Loucy (cell line): ENCODE results near the gene PDLIM7.

Source experiments
- H2AFZ ChIP-seq: fragments of 200-600 bp; sonication (generic); 2 replicates; pipeline ENCODE4 v1.6.0; 2016; ENCODE audit warnings: antibody characterized with exemption, mild to moderate bottlenecking, low read length, moderate library complexity
- H3F3A ChIP-seq: fragments of 200-600 bp; 2 replicates; pipeline ENCODE4 v1.6.0; 2016; ENCODE audit warnings: antibody characterized with exemption, low read depth, mild to moderate bottlenecking
- H3K27me3 ChIP-seq: fragments of 200-600 bp; sonication (generic); 2 replicates; pipeline ENCODE4 v1.6.1; 2014; ENCODE audit warnings: low read length, mild to moderate bottlenecking; ENCODE audit not compliant: insufficient read depth, poor library complexity, severe bottlenecking
- H3K36me3 ChIP-seq: fragments of 200-600 bp; sonication (generic); 2 replicates; pipeline ENCODE4 v1.6.1; 2016; ENCODE audit warnings: low read length; ENCODE audit not compliant: insufficient read depth
- H3K4me1 ChIP-seq: fragments of 200-600 bp; sonication (generic); 2 replicates; pipeline ENCODE4 v1.5.1; 2014; ENCODE audit warnings: low read length, mild to moderate bottlenecking; ENCODE audit not compliant: insufficient read depth, poor library complexity, severe bottlenecking
- H3K4me2 ChIP-seq: fragments of 200-600 bp; sonication (generic); 2 replicates; pipeline ENCODE4 v1.6.0; 2014; ENCODE audit warnings: antibody characterized with exemption, low read length, low read depth, mild to moderate bottlenecking; ENCODE audit not compliant: poor library complexity, severe bottlenecking
- H3K4me3 ChIP-seq: fragments of 200-600 bp; sonication (generic); 2 replicates; pipeline ENCODE4 v1.5.1; 2014; ENCODE audit warnings: low read length, mild to moderate bottlenecking, mixed read lengths; ENCODE audit not compliant: poor library complexity, severe bottlenecking
- H3K79me2 ChIP-seq: fragments of 200-600 bp; sonication (generic); 2 replicates; pipeline ENCODE4 v1.6.1; 2014; ENCODE audit warnings: low read length; ENCODE audit not compliant: insufficient read depth
- H3K9ac ChIP-seq: fragments of 200-600 bp; sonication (generic); 2 replicates; pipeline ENCODE4 v1.6.0; 2014; ENCODE audit warnings: mild to moderate bottlenecking, low read depth, low read length, moderate library complexity; ENCODE audit not compliant: poor library complexity, severe bottlenecking
- H3K9me2 ChIP-seq: fragments of 200-600 bp; sonication (generic); replicated peaks from 2 replicates; pipeline ENCODE4 v1.6.1; 2016; ENCODE audit warnings: low read depth, low read length, mixed read lengths
- H3K9me3 ChIP-seq: fragments of 200-600 bp; sonication (generic); 2 replicates; pipeline ENCODE4 v1.6.1; 2014; ENCODE audit warnings: mild to moderate bottlenecking, antibody characterized with exemption, low read length, low read depth; ENCODE audit not compliant: insufficient read depth
- H4K20me1 ChIP-seq: fragments of 200-600 bp; sonication (generic); 2 replicates; pipeline ENCODE4 v1.6.0; 2014; ENCODE audit warnings: antibody characterized with exemption, low read length, mild to moderate bottlenecking; ENCODE audit not compliant: insufficient read depth, poor library complexity, severe bottlenecking
- EZH2phosphoT487 ChIP-seq: fragments of 200-600 bp; IDR thresholded peaks from 2 replicates; pipeline ENCODE4 v1.6.1; 2018; ENCODE audit warnings: antibody characterized with exemption, mild to moderate bottlenecking, moderate library complexity, borderline replicate concordance
- TF ChIP-seq, protein P1 (sequence below): fragments of 200-600 bp; sonication (generic); conservative IDR thresholded peaks from 2 replicates; pipeline ENCODE4 v1.5.1; 2014; ENCODE audit warnings: mild to moderate bottlenecking, antibody characterized with exemption, low read length

The PDLIM7 gene

DNA sequence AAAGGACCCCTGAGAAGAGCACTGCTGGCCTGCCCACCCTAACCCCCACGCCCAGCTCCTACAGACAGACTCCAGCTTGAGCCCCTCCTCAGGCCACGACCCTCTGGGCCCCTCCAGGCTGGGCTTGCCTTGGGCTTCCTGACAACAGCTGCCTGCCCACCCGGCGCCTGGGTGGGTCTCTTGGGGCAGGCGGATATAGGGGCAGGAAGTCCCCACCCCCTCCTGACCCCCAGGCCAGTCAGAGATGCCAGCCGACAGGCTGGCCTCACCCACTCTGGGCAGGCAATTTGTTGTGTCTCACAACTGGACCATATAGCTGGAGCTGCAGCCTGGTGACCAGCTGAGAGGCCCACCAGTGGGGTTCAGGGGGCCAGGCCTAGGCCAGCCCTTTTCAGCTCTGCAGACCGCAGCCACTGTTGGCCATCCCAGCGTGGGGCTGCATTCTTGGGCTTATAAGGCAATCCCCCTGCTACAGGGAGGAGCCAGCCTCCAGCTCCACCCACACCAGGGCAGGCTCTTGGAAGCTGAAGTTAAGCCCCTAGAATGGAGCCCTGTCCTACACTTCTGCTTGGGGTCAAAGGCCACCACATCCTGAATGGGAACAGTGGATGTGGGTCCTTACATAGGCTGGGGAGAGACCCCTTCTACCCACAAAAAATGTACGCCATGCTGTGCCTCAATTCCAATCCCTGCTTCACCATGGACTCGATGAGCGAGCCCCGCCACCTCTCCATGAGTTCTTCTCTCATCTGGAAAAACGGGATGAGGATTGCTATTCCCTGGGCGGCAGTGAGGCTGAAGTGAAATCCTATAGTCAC, 2.0 kb downstream of the PDLIM7 start:
- Histone ChIP-seq H2AFZ (no peak overlapping the region), H3K4me2 (peak overlapping the region; percentile 93), H4K20me1 (peaks cover 13% of the 10 kb centered on the region), H3K79me2 (peaks cover 36% of the 10 kb centered on the region; the same call in 1 of the 2 replicates), H3K9me3 (no peaks in the 10 kb centered on the region), H3K9me2 (no peaks in the 10 kb centered on the region), H3K9ac (peak overlapping the region; percentile 92), H3K4me1 (peaks cover 5% of the 10 kb centered on the region), H3K36me3 (no peaks in the 10 kb centered on the region; the same call in 1 of the 2 replicates), H3K27me3 (no peaks in the 10 kb centered on the region), H3F3A (no peaks in the 10 kb centered on the region), H3K4me3 (peak overlapping the region; percentile 82)
- TF ChIP-seq, protein P1, sequence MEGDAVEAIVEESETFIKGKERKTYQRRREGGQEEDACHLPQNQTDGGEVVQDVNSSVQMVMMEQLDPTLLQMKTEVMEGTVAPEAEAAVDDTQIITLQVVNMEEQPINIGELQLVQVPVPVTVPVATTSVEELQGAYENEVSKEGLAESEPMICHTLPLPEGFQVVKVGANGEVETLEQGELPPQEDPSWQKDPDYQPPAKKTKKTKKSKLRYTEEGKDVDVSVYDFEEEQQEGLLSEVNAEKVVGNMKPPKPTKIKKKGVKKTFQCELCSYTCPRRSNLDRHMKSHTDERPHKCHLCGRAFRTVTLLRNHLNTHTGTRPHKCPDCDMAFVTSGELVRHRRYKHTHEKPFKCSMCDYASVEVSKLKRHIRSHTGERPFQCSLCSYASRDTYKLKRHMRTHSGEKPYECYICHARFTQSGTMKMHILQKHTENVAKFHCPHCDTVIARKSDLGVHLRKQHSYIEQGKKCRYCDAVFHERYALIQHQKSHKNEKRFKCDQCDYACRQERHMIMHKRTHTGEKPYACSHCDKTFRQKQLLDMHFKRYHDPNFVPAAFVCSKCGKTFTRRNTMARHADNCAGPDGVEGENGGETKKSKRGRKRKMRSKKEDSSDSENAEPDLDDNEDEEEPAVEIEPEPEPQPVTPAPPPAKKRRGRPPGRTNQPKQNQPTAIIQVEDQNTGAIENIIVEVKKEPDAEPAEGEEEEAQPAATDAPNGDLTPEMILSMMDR, result no peak
- TF ChIP-seq EZH2phosphoT487, result no peak

DNA sequence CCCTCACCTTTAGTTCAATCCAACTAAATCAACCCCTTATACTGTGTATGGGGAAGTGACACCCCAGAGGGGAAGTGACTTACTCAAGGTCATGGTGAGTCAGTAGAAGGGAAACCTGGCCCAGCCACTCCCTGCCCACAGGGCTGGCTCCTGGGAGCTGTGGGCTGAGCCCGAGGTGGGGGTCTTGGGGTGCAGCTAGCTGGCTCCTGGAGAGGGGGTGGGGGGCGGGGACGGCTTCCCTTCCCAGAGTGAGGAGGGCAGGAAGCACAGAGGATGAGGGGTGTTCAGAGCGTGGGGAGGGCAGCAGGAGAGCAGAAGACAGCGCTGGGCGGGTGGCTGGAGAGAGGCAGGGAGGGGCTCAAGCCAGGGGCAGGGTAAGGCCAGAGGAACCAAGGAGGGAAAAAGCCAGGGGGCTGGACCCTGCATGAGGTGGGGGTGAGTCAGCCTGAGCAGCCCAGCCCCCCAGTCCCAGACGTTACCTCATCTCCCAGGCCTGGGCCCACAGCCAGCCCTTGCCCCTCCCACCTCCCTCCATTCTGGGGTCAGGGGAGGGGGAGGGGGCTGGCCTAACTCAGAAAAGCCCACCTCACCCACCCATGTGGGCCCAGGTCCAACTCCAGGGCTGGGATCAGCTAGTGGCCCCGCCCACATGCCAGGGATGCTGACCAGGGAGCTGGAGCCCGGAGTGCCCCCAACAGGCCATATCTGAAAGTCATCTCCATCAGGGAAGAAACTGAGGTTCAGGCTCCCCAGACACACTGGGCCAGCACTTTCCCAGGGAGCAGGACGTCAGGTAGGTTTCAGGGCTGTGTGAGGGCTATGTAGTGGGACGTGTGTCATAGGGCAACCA, 2.8 kb downstream of the PDLIM7 start:
- Histone ChIP-seq H3K9me3 (no peaks in the 10 kb centered on the region), H3K9ac (peak overlapping the region; percentile 92), H3F3A (no peaks in the 10 kb centered on the region), H2AFZ (no peak overlapping the region), H3K4me2 (peak overlapping the region; percentile 93), H4K20me1 (peaks cover 13% of the 10 kb centered on the region), H3K4me1 (peaks cover 5% of the 10 kb centered on the region), H3K9me2 (no peaks in the 10 kb centered on the region), H3K4me3 (peak overlapping the region; percentile 82), H3K27me3 (no peaks in the 10 kb centered on the region), H3K79me2 (peaks cover 36% of the 10 kb centered on the region; the same call in 1 of the 2 replicates), H3K36me3 (no peaks in the 10 kb centered on the region; the same call in 1 of the 2 replicates)
- TF ChIP-seq, protein P1, result peak; percentile 35; the same call in 1 of the 2 replicates
- no peak for TF ChIP-seq EZH2phosphoT487

GRCh38 chr5:177493795-177494345, 3.5 kb downstream of the PDLIM7 start:
- Histone ChIP-seq H3K36me3 (no peaks in the 10 kb centered on the region; the same call in 1 of the 2 replicates), H3K79me2 (peaks cover 36% of the 10 kb centered on the region; the same call in 1 of the 2 replicates), H3K9me3 (no peaks in the 10 kb centered on the region), H3K4me3 (no peak overlapping the region), H2AFZ (no peak overlapping the region), H3K4me2 (peak overlapping the region; percentile 93), H3K9me2 (no peaks in the 10 kb centered on the region), H3K27me3 (no peaks in the 10 kb centered on the region), H4K20me1 (peaks cover 13% of the 10 kb centered on the region), H3K4me1 (peaks cover 5% of the 10 kb centered on the region), H3K9ac (no peak overlapping the region), H3F3A (no peaks in the 10 kb centered on the region)
- TF ChIP-seq, protein P1, result no peak
- no peak for TF ChIP-seq EZH2phosphoT487
